GM12878 (cell line): ENCODE data around the gene ANKIB1. TPM values are rescaled to one million over a fixed set of nuclear protein-coding genes. Genes with fewer than 3 reads are reported as not detected.

Experiments
- ATAC-seq: fragments of 200-7000 bp; cut with Tn5 transposase; 3 replicates; pipeline ENCODE4 v1.9.1; 2020; ENCODE audit warnings: mild to moderate bottlenecking, moderate library complexity
- BruUV-seq: library from RNA; stranded (reverse); fragments of 400-500 nt; replicated peaks from 2 replicates; lab custom pipeline; 2021; lab: Mats Ljungman, UMichigan
- CTCF ChIA-PET: fragments of 300-600 bp; sonication (Branson Sonifier 250); formaldehyde crosslinking; extraction: SDS; loops from one replicate; lab custom pipeline; 2021; ENCODE audit warnings: inconsistent platforms; lab: Yijun Ruan, JAX
- POLR2A ChIA-PET: fragments of 350-600 bp; formaldehyde crosslinking; extraction: SDS; loops from one replicate; lab custom pipeline; 2021; ENCODE audit warnings: inconsistent platforms; lab: Charles Lee
- RAD21 ChIA-PET: fragments of 300-600 bp; sonication (Branson Sonifier 250); formaldehyde crosslinking; loops from one replicate; lab custom pipeline; 2023; ENCODE audit warnings: antibody characterized with exemption; ENCODE audit not compliant: unreplicated experiment; lab: Charles Lee
- SMC1A ChIA-PET: fragments of 300-600 bp; sonication (Branson Sonifier 250); formaldehyde crosslinking; loops from one replicate; lab custom pipeline; 2023; ENCODE audit not compliant: unreplicated experiment, uncharacterized antibody; lab: Charles Lee
- DNase-seq: peaks from one replicate; pipeline ENCODE4 v3.0.0-alpha.2; 2011; ENCODE audit warnings: low read depth, low spot score
- FAIRE-seq: peaks from 3 replicates; lab custom pipeline; 2011; peaks lifted over from hg19 to GRCh38; lab: Jason Lieb, UNC
- H2AFZ ChIP-seq: 2 replicates; pipeline ENCODE4 v1.6.0; 2011; ENCODE audit warnings: low read depth, low read length, control low read depth; ENCODE audit not compliant: control insufficient read depth
- H3K27ac ChIP-seq: 2 replicates; pipeline ENCODE4 v1.5.1; 2011; ENCODE audit warnings: control low read depth; ENCODE audit not compliant: control insufficient read depth, insufficient read depth
- H3K27me3 ChIP-seq, 2 experiments: replicated peaks in 1 of 2; 2 replicates each; pipeline versions ENCODE4 v1.6.0 to v1.6.1; 2011; ENCODE audit warnings: low read length in 1 of 2; ENCODE audit not compliant: control insufficient read depth in 2 of 2, insufficient read depth in 2 of 2
- H3K36me3 ChIP-seq, 2 experiments: 2 replicates each; pipeline ENCODE4 v1.5.1; 2011; ENCODE audit warnings: low read length in 1 of 2; ENCODE audit not compliant: control insufficient read depth in 2 of 2, insufficient read depth in 2 of 2
- H3K4me1 ChIP-seq: 2 replicates; pipeline ENCODE4 v1.6.1; 2011; ENCODE audit warnings: mild to moderate bottlenecking, low read length, moderate library complexity, mixed read lengths; ENCODE audit not compliant: control insufficient read depth, insufficient read depth
- H3K4me2 ChIP-seq: 2 replicates; pipeline ENCODE4 v1.6.0; 2011; ENCODE audit warnings: control low read depth; ENCODE audit not compliant: control insufficient read depth, insufficient read depth
- H3K4me3 ChIP-seq: fragments of 200-600 bp; sonication (generic); 2 replicates; pipeline ENCODE4 v1.5.1; 2016
- H3K79me2 ChIP-seq: 2 replicates; pipeline ENCODE4 v1.6.0; 2011; ENCODE audit warnings: low read length; ENCODE audit not compliant: control insufficient read depth, insufficient read depth
- H3K9ac ChIP-seq: 2 replicates; pipeline ENCODE4 v1.8.0; 2011; ENCODE audit warnings: low read length, control low read depth, mixed read lengths; ENCODE audit not compliant: control insufficient read depth, insufficient read depth
- H3K9me3 ChIP-seq: replicated peaks from 3 replicates; pipeline ENCODE4 v1.5.1; 2011; ENCODE audit warnings: mild to moderate bottlenecking, low read length; ENCODE audit not compliant: control insufficient read depth, insufficient read depth
- H4K20me1 ChIP-seq: 2 replicates; pipeline ENCODE4 v1.6.0; 2011; ENCODE audit not compliant: control insufficient read depth, insufficient read depth
- BACH1 ChIP-seq: fragments of 450-650 bp; IDR thresholded peaks from 2 replicates; pipeline ENCODE4 v1.6.1; 2017; ENCODE audit warnings: mild to moderate bottlenecking, borderline replicate concordance
- CHD1 ChIP-seq: IDR thresholded peaks from 2 replicates; pipeline ENCODE4 v1.6.1; 2012; ENCODE audit warnings: low read depth, low read length, improper control_type of control experiment
- IKZF1 ChIP-seq: fragments of 450-650 bp; conservative IDR thresholded peaks from 2 replicates; pipeline ENCODE4 v1.6.1; 2017; ENCODE audit warnings: antibody characterized with exemption, mild to moderate bottlenecking
- IKZF2 ChIP-seq, 2 experiments: fragments of 450-650 bp; IDR thresholded peaks; 2 replicates each; pipeline ENCODE4 v1.6.1; 2017; ENCODE audit warnings: mild to moderate bottlenecking in 2 of 2, moderate library complexity in 2 of 2
- IRF5 ChIP-seq: fragments of 450-650 bp; IDR thresholded peaks from 2 replicates; pipeline ENCODE4 v1.6.1; 2017; ENCODE audit warnings: borderline replicate concordance
- MAX ChIP-seq: IDR thresholded peaks from 2 replicates; pipeline ENCODE4 v1.6.1; 2012; ENCODE audit warnings: low read depth, low read length, improper control_type of control experiment
- MEF2B ChIP-seq: fragments of 450-650 bp; IDR thresholded peaks from 2 replicates; pipeline ENCODE4 v1.6.1; 2018; ENCODE audit warnings: mild to moderate bottlenecking, moderate library complexity; ENCODE audit not compliant: partially characterized antibody, poor library complexity, severe bottlenecking
- MTA2 ChIP-seq: fragments of 450-650 bp; IDR thresholded peaks from 2 replicates; pipeline ENCODE4 v1.6.1; 2016; ENCODE audit warnings: low read depth, mild to moderate bottlenecking, moderate library complexity
- MYB ChIP-seq: fragments of 150-350 bp; IDR thresholded peaks from 2 replicates; pipeline ENCODE4 v1.6.1; 2014; ENCODE audit warnings: mild to moderate bottlenecking, low read depth, low read length, borderline replicate concordance
- NFYA ChIP-seq: IDR thresholded peaks from 2 replicates; pipeline ENCODE4 v1.6.1; 2011; ENCODE audit warnings: low read depth, mild to moderate bottlenecking, low read length, improper control_type of control experiment, borderline replicate concordance
- NFYB ChIP-seq: IDR thresholded peaks from 2 replicates; pipeline ENCODE4 v1.6.1; 2011; ENCODE audit warnings: low read depth, mild to moderate bottlenecking, low read length, improper control_type of control experiment, moderate library complexity; ENCODE audit not compliant: insufficient read depth
- RCOR1 ChIP-seq: conservative IDR thresholded peaks from 2 replicates; pipeline ENCODE4 v1.6.1; 2012; ENCODE audit warnings: low read depth, low read length, improper control_type of control experiment
- SREBF1 ChIP-seq: IDR thresholded peaks from 2 replicates; pipeline ENCODE4 v1.6.1; 2012; ENCODE audit warnings: mild to moderate bottlenecking, low read length
- STAT3 ChIP-seq: IDR thresholded peaks from 2 replicates; pipeline ENCODE4 v1.6.1; 2011; ENCODE audit warnings: low read depth, low read length, improper control_type of control experiment
- WRNIP1 ChIP-seq: IDR thresholded peaks from 2 replicates; pipeline ENCODE4 v1.6.1; 2011; ENCODE audit warnings: low read depth, low read length, improper control_type of control experiment, borderline replicate concordance
- WGBS: methylation state at CpG from one replicate; pipeline ENCODE4 v1.1.6; 2016; ENCODE audit warnings: low lambda C conversion rate; ENCODE audit not compliant: insufficient replicate concordance, insufficient coverage; ENCODE audit errors: missing lambda C conversion rate; 5-methylcytosine and 5-hydroxymethylcytosine counted together
- in situ Hi-C: fragments of 300-500 bp; cut with MboI; formaldehyde crosslinking; loops from 9 replicates; pipeline ENCODE4 v1.14.3; 2018; ENCODE audit warnings: mixed read lengths
- intact Hi-C: fragments of 100-400 bp; cut with micrococcal nuclease; formaldehyde crosslinking; loops from one replicate; pipeline ENCODE4 v1.14.2; 2022; ENCODE audit not compliant: unreplicated experiment
- polyA plus RNA-seq, 11 experiments: library from polyadenylated mRNA; depleted of rRNA in 4 of 11; unstranded in 6 of 11; stranded (reverse) in 5 of 11; fragments of >200 nt; fragmentation: Nextera tagmentation in 4 of 11; fragmentation: Illumina TruSeq in 1 of 11; extraction: Ambion mirVana in 4 of 11; extraction: Trizol in 1 of 11; gene quantifications; 1 replicate in 1 of 11; 2 replicates in 10 of 11; pipeline versions ENCODE4 v1.2.1 to v1.2.3, GENCODE V29; 2011 to 2016; ENCODE audit warnings: inconsistent platforms in 2 of 11, missing spikeins in 2 of 11, low read depth in 1 of 11
- total RNA-seq, 4 experiments: library from RNA; depleted of rRNA in 3 of 4; stranded (reverse); fragments of >200 nt in 3 of 4; fragmentation: Illumina TruSeq in 1 of 4; extraction: Trizol in 1 of 4; gene quantifications; 2 replicates each; pipeline versions ENCODE4 v1.2.1 to v1.2.3, GENCODE V29; 2013 to 2021
- TF ChIP-seq, protein P1 (sequence below): fragments of 450-650 bp; IDR thresholded peaks from 2 replicates; pipeline ENCODE4 v1.6.1; 2014; ENCODE audit warnings: mild to moderate bottlenecking
- TF ChIP-seq, protein P2 (sequence below): IDR thresholded peaks from 2 replicates; pipeline ENCODE4 v1.6.1; 2011; ENCODE audit warnings: mild to moderate bottlenecking, low read depth, low read length, moderate library complexity; ENCODE audit not compliant: insufficient replicate concordance

The ANKIB1 gene
- total and polyA plus RNA-seq, 10 of the 15 experiments (the other 5 are each of a cell fraction or from before 2014, with no cell fraction given), result 9.0 to 54.0 (median 21.9) TPM

- intact Hi-C loops, result no loop called here
Observed at GRCh38 chr7:92402920-92403759, 157.4 kb downstream of the ANKIB1 start.

More at GRCh38 chr7:92402920-92403759, 157.4 kb downstream of the ANKIB1 start:
- H3K9ac ChIP-seq, result no peak overlapping the region
- no peak overlapping the region for H3K27ac ChIP-seq
- POLR2A ChIA-PET, result no interaction called here
- H3K9me3 ChIP-seq, result no peaks in the 10 kb centered on the region
- RAD21 ChIA-PET, result no interaction called here
- FAIRE-seq (no peak), DNase-seq (no peak), ATAC-seq (no peak)
- H4K20me1 ChIP-seq, result no peaks in the 10 kb centered on the region
- H3K4me1 ChIP-seq, result no peaks in the 10 kb centered on the region
- no peak overlapping the region for H2AFZ ChIP-seq
- no peaks in the 10 kb centered on the region for H3K79me2 ChIP-seq
- no peaks in the 10 kb centered on the region for H3K27me3 ChIP-seq
- in situ Hi-C loops, result no loop called here
- CTCF ChIA-PET, result interaction anchor here (0.6 kb wide), 1 partner anchor 188 kb away, joined by 3 read pairs; no protein-coding TSS in a partner anchor
- SMC1A ChIA-PET, result interaction anchor here (0.6 to 1.3 kb wide), 2 partner anchors 30 to 1533 kb away, joined by 3 read pairs; no protein-coding TSS in a partner anchor
- TF ChIP-seq IRF5, result no peak
- TF ChIP-seq SREBF1, result no peak
- no peak for TF ChIP-seq STAT3
- no peak for TF ChIP-seq MEF2B
- TF ChIP-seq MYB, result no peak
- TF ChIP-seq IKZF1, result no peak
- no peak for TF ChIP-seq WRNIP1
- no peak for TF ChIP-seq BACH1
- TF ChIP-seq CHD1, result no peak
- no peak for TF ChIP-seq MTA2
- TF ChIP-seq, protein P1, sequence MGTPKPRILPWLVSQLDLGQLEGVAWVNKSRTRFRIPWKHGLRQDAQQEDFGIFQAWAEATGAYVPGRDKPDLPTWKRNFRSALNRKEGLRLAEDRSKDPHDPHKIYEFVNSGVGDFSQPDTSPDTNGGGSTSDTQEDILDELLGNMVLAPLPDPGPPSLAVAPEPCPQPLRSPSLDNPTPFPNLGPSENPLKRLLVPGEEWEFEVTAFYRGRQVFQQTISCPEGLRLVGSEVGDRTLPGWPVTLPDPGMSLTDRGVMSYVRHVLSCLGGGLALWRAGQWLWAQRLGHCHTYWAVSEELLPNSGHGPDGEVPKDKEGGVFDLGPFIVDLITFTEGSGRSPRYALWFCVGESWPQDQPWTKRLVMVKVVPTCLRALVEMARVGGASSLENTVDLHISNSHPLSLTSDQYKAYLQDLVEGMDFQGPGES, result no peak
- TF ChIP-seq NFYA, result no peak
- TF ChIP-seq, protein P2, sequence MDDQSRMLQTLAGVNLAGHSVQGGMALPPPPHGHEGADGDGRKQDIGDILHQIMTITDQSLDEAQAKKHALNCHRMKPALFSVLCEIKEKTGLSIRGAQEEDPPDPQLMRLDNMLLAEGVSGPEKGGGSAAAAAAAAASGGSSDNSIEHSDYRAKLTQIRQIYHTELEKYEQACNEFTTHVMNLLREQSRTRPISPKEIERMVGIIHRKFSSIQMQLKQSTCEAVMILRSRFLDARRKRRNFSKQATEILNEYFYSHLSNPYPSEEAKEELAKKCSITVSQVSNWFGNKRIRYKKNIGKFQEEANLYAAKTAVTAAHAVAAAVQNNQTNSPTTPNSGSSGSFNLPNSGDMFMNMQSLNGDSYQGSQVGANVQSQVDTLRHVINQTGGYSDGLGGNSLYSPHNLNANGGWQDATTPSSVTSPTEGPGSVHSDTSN, result no peak
- no peak for TF ChIP-seq RCOR1
- no peak for TF ChIP-seq MAX
- no peak for TF ChIP-seq NFYB
- TF ChIP-seq IKZF2 (IDR thresholded peaks at IDR 0.05), result no peak
- no peak overlapping the region for H3K4me2 ChIP-seq
- peaks cover 0 to 6% of the 10 kb centered on the region in 2 experiments; a peak in 1 of 4 replicates for H3K36me3 ChIP-seq
- no TSS peak for BruUV-seq
- 63% methylated on average over 4 of the region's 4 CpGs for WGBS
- H3K4me3 ChIP-seq, result no peak overlapping the region
